Ovary (tissue), 3 donors: ENCODE data around the gene SOX18.

Source experiments
- CTCF ChIP-seq, 3 donors: fragments of 450-650 bp in 2 of 3; fragments of 200-600 bp in 1 of 3; IDR thresholded peaks; one replicate each; pipeline versions ENCODE4 v1.5.1 to v1.8.0; 2016 to 2022; ENCODE audit warnings: antibody characterized with exemption in 3 of 3, mild to moderate bottlenecking in 1 of 3
- EP300 ChIP-seq: sonication (generic); formaldehyde crosslinking; IDR thresholded peaks from one replicate; pipeline ENCODE4 v1.6.1; 2017; ENCODE audit warnings: antibody characterized with exemption
- POLR2A ChIP-seq: fragments of 450-650 bp; IDR thresholded peaks from one replicate; pipeline ENCODE4 v1.6.1; 2017; ENCODE audit warnings: antibody characterized with exemption, mild to moderate bottlenecking, moderate library complexity
- donor health status: DM: no; HTN: no; CAD: no.

- TF ChIP-seq CTCF (IDR thresholded peaks at IDR 0.05), result no peak
- no peak for TF ChIP-seq POLR2A
- TF ChIP-seq EP300, result no peak
Measured at GRCh38 chr20:64039293-64040160, 9.9 kb downstream of the SOX18 start.
